HepG2 (cell line): ENCODE measurements around the gene TFEB. TPM values are rescaled to one million over a fixed set of nuclear protein-coding genes. Genes with fewer than 3 reads are reported as not detected.

Source experiments
- FOXJ3 ChIP-seq: sonication (generic); formaldehyde crosslinking; IDR thresholded peaks from 2 replicates; pipeline ENCODE4 v1.4.0; 2020; ENCODE audit warnings: missing genetic modification reagents, mild to moderate bottlenecking, borderline replicate concordance
- FOXO4 ChIP-seq: sonication (generic); formaldehyde crosslinking; conservative IDR thresholded peaks from 2 replicates; pipeline ENCODE4 v1.8.1; 2023; ENCODE audit warnings: missing genetic modification reagents
- JUND ChIP-seq: sonication (generic); formaldehyde crosslinking; IDR thresholded peaks from 2 replicates; pipeline ENCODE4 v1.8.0; 2022; ENCODE audit warnings: mild to moderate bottlenecking, missing genetic modification reagents
- NFATC3 ChIP-seq: sonication (generic); formaldehyde crosslinking; IDR thresholded peaks from 2 replicates; pipeline ENCODE4 v1.5.1; 2020; ENCODE audit warnings: mild to moderate bottlenecking, missing genetic modification reagents
- PREB ChIP-seq: sonication (generic); formaldehyde crosslinking; IDR thresholded peaks from 2 replicates; pipeline ENCODE4 v1.4.0; 2020; ENCODE audit warnings: missing genetic modification reagents
- SP1 ChIP-seq, 2 experiments: fragments of 450-650 bp in 1 of 2; sonication (generic) in 1 of 2; formaldehyde crosslinking in 1 of 2; IDR thresholded peaks; 2 replicates each; pipeline versions ENCODE4 v1.4.0 to v1.6.1; 2016 to 2020; ENCODE audit warnings: missing genetic modification reagents in 1 of 2
- STAG1 ChIP-seq: sonication (generic); formaldehyde crosslinking; IDR thresholded peaks from 2 replicates; pipeline ENCODE4 v1.4.0; 2020; ENCODE audit warnings: missing genetic modification reagents
- TERF1 ChIP-seq: sonication (generic); formaldehyde crosslinking; IDR thresholded peaks from 2 replicates; pipeline ENCODE4 v1.8.0; 2022; ENCODE audit warnings: mild to moderate bottlenecking, missing genetic modification reagents, moderate library complexity
- ZBTB10 ChIP-seq: sonication (generic); formaldehyde crosslinking; IDR thresholded peaks from 2 replicates; pipeline ENCODE4 v1.4.0; 2020; ENCODE audit warnings: missing genetic modification reagents, borderline replicate concordance
- ZNF274 ChIP-seq: sonication (generic); formaldehyde crosslinking; IDR thresholded peaks from 2 replicates; pipeline ENCODE4 v1.5.1; 2020; ENCODE audit warnings: mild to moderate bottlenecking, missing genetic modification reagents
- ZNF7 ChIP-seq: IDR thresholded peaks from 2 replicates; pipeline ENCODE4 v1.6.1; 2016; ENCODE audit warnings: missing biosample characterization, missing genetic modification reagents
- ZNF772 ChIP-seq: sonication (generic); formaldehyde crosslinking; IDR thresholded peaks from 2 replicates; pipeline ENCODE4 v1.5.0; 2020; ENCODE audit warnings: mild to moderate bottlenecking, missing genetic modification reagents
- ZNF878 ChIP-seq: sonication (generic); formaldehyde crosslinking; IDR thresholded peaks from 2 replicates; pipeline ENCODE4 v1.8.1; 2023; ENCODE audit warnings: mild to moderate bottlenecking, missing genetic modification reagents, moderate library complexity
- ZSCAN29 ChIP-seq: sonication (generic); formaldehyde crosslinking; conservative IDR thresholded peaks from 2 replicates; pipeline ENCODE4 v1.4.0; 2020; ENCODE audit warnings: mild to moderate bottlenecking, missing genetic modification reagents
- polyA plus RNA-seq, 8 experiments: library from polyadenylated mRNA; depleted of rRNA in 3 of 8; stranded (reverse) in 7 of 8; unstranded in 1 of 8; fragments of >200 nt; fragmentation: Illumina TruSeq in 4 of 8; extraction: Trizol in 4 of 8; gene quantifications; 2 replicates each; pipeline versions ENCODE4 v1.2.1 to v1.2.3, GENCODE V29; 2011 to 2016; ENCODE audit warnings: low read depth in 4 of 8, missing spikeins in 1 of 8, mixed read lengths in 1 of 8; ENCODE audit not compliant: insufficient read depth in 1 of 8
- total RNA-seq, 5 experiments: library from RNA; depleted of rRNA; stranded (reverse); fragments of >200 nt; fragmentation: Illumina TruSeq; extraction: Trizol; gene quantifications; 2 replicates each; pipeline ENCODE4 v1.2.3, GENCODE V29; 2016; ENCODE audit warnings: low read depth in 1 of 5
- TF ChIP-seq, protein P1 (sequence below): sonication (generic); formaldehyde crosslinking; IDR thresholded peaks from 2 replicates; pipeline ENCODE4 v1.8.1; 2023; ENCODE audit warnings: mild to moderate bottlenecking, moderate library complexity, missing genetic modification reagents
- TF ChIP-seq, protein P2 (sequence below): sonication (generic); formaldehyde crosslinking; IDR thresholded peaks from 2 replicates; pipeline ENCODE4 v1.8.0; 2022; ENCODE audit warnings: missing genetic modification reagents, mild to moderate bottlenecking, inconsistent platforms, borderline replicate concordance
- TF ChIP-seq, protein P3 (sequence below): sonication (generic); formaldehyde crosslinking; IDR thresholded peaks from 2 replicates; pipeline ENCODE4 v1.5.0; 2020; ENCODE audit warnings: missing genetic modification reagents
- TF ChIP-seq, protein P4 (sequence below): sonication (generic); formaldehyde crosslinking; IDR thresholded peaks from 2 replicates; pipeline ENCODE4 v1.4.0; 2020; ENCODE audit warnings: mild to moderate bottlenecking, missing genetic modification reagents

TFEB gene
- total and polyA plus RNA-seq, 2 of the 13 experiments (the other 11 are each of a cell fraction or from before 2014, with no cell fraction given): 13.3 to 18.7 TPM

GRCh38 chr6:41735427-41736185 lies at the start of gene TFEB (continued):
- TF ChIP-seq, protein P1, sequence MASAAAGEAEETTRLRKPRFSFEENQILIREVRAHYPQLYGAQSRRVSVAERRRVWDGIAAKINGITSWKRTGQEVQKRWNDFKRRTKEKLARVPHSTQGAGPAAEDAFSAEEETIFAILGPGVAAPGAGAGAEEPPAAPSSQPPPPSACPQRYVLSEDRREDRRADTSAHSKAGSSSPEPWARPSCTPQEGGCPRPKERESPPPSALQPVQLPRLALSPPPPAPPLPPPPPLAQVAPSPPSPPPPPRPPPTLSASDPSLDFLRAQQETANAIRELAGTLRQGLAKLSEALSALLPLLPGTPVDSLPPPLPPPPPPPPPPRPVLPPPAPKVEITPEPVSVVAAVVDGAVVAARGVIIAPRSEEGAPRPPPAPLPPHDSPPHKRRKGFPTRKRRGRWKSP (CRISPR knock-in tag): no peak
- TF ChIP-seq SP1 (IDR thresholded peaks at IDR 0.05): no peak
- TF ChIP-seq SP1 (CRISPR knock-in tag; IDR thresholded peaks at IDR 0.05): peak; percentile 96
- TF ChIP-seq NFATC3 (CRISPR knock-in tag): 0 out of 2 replicates have a peak, but pooled peaks have one; percentile 34
- no peak for TF ChIP-seq ZSCAN29 (CRISPR knock-in tag)
- no peak for TF ChIP-seq ZNF7
- TF ChIP-seq ZNF772 (CRISPR knock-in tag): 0 out of 2 replicates have a peak, but pooled peaks have one; percentile 26
- TF ChIP-seq, protein P2, sequence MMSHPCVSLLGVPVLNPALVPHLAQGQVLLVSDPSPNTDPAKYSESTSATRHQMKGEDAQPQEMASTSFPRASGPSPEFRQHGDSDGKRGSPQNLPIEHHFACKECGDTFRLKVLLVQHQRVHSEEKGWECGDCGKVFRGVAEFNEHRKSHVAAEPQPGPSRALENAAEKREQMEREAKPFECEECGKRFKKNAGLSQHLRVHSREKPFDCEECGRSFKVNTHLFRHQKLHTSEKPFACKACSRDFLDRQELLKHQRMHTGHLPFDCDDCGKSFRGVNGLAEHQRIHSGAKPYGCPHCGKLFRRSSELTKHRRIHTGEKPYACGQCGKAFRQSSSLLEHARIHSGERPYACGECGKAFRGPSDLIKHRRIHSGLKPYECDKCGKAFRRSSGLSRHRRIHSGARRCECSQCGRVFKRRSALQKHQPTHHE: no peak
- TF ChIP-seq FOXO4 (CRISPR knock-in tag): no peak
- TF ChIP-seq PREB (CRISPR knock-in tag): no peak
- peak; percentile 86 for TF ChIP-seq STAG1
- no peak for TF ChIP-seq ZNF274
- TF ChIP-seq JUND: no peak
- TF ChIP-seq ZBTB10 (CRISPR knock-in tag): no peak
- TF ChIP-seq, protein P3, sequence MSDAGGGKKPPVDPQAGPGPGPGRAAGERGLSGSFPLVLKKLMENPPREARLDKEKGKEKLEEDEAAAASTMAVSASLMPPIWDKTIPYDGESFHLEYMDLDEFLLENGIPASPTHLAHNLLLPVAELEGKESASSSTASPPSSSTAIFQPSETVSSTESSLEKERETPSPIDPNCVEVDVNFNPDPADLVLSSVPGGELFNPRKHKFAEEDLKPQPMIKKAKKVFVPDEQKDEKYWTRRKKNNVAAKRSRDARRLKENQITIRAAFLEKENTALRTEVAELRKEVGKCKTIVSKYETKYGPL (CRISPR knock-in tag): no peak
- TF ChIP-seq, protein P4, sequence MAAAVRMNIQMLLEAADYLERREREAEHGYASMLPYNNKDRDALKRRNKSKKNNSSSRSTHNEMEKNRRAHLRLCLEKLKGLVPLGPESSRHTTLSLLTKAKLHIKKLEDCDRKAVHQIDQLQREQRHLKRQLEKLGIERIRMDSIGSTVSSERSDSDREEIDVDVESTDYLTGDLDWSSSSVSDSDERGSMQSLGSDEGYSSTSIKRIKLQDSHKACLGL (CRISPR knock-in tag): peak; percentile 32; the same call in 1 of the 2 replicates
- TF ChIP-seq ZNF878 (CRISPR knock-in tag): no peak
- no peak for TF ChIP-seq FOXJ3 (CRISPR knock-in tag)
- no peak for TF ChIP-seq TERF1 (CRISPR knock-in tag)
